Peyer's patch (tissue), 4 donors: Measurements from ENCODE around the gene BICC1.

Experiments used
- CTCF ChIP-seq, 6 experiments: fragments of 450-650 bp in 4 of 6; fragments of 200-600 bp in 2 of 6; sonication (generic) in 1 of 6; IDR thresholded peaks; one replicate each; pipeline ENCODE4 v1.5.1; 2017 to 2019; ENCODE audit warnings: antibody characterized with exemption in 6 of 6, mild to moderate bottlenecking in 3 of 6, moderate library complexity in 1 of 6
- POLR2A ChIP-seq, 2 donors: fragments of 450-650 bp; IDR thresholded peaks; one replicate each; pipeline ENCODE4 v1.5.1; 2017; ENCODE audit warnings: antibody characterized with exemption in 2 of 2, mild to moderate bottlenecking in 2 of 2, moderate library complexity in 2 of 2

- no peak for TF ChIP-seq CTCF (IDR thresholded peaks at IDR 0.05)
- TF ChIP-seq POLR2A (IDR thresholded peaks at IDR 0.05), result no peak
Observed at GRCh38 chr10:58753425-58753824, 240.8 kb downstream of the BICC1 start.
